Activated naive CD4-positive, alpha-beta T cell treated with anti-CD3 and anti-CD28 coated beads, Interleukin-2, amount 50 U/mL, for 72 hours (primary cell): Measurements from ENCODE around the gene GMDS. TPM values are rescaled to one million over a fixed set of nuclear protein-coding genes. Genes with fewer than 3 reads are reported as not detected.

ENCODE experiments used
- ATAC-seq, 2 donors: fragments of 150-1000 bp; cut with Tn5 transposase; 2 replicates each; pipeline ENCODE4 v1.10.0; 2021; ENCODE audit warnings: mild to moderate bottlenecking in 2 of 2, moderate library complexity in 2 of 2
- DNase-seq, 2 donors: peaks; one replicate each; pipeline ENCODE4 v3.0.0; 2021 to 2022; ENCODE audit warnings: low spot score in 2 of 2
- H3K27ac Mint-ChIP-seq, 2 donors: one replicate each; pipeline ENCODE4 v1.8.0; 2022; ENCODE audit warnings: mild to moderate bottlenecking in 2 of 2, mixed read lengths in 2 of 2
- H3K36me3 Mint-ChIP-seq, 2 donors: one replicate each; pipeline ENCODE4 v1.8.0; 2022; ENCODE audit warnings: mixed read lengths in 2 of 2
- H3K9me3 Mint-ChIP-seq, 2 donors: one replicate each; pipeline ENCODE4 v1.8.0; 2022; ENCODE audit warnings: mixed read lengths in 2 of 2
- total RNA-seq, 2 donors: library from RNA; stranded (reverse); gene quantifications; one replicate each; pipeline ENCODE4 v1.2.3, GENCODE V29; 2022

Gene GMDS
- total RNA-seq = 10 to 100 TPM; 23.9 to 37.6 TPM

DNA sequence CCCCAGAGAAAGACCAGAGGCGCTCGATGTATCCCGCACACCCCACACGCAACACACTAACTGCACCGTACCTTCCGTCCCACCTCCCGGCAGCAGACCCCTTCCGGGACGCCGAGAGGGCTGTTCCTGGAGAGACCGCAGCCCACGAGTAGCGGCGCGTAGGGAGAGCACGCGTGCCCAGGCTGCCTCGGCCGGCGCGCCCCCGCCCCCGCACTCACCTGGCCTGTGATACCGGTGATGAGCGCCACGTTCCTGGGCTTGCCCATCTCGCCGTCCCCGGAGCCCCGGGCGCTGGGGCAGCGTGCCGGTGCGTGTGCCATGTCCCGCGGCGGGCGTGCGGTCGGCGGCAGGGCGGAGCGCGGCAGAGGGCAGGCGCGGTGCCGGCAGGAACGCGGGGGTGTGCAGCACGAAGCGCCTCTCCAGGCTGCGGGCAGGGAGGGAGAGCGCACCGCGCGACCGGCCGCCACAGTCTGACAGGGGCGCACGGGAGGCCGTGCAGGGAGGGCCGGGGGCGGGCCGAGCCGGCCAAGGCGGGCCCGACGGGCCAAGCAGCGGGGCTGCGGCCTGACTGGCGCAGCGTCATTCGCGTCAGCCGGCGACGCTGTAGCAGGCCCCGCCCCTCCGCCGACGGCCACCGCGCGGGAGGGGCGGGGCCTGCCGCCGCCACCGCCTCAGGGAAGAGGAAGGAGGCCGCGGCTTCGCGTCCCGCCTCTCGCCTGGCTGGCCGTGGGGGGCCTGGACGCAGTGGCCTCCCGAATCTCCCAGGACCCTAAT is at the start of gene GMDS:
TSS of gene GMDS (minus strand) at position 503 of the 774 bp plus-strand sequence.
- Mint-ChIP-seq H3K9me3 (no peaks in the 10 kb centered on the region), H3K27ac (peak within 1 kb of the TSS; percentile 96 to 97), H3K36me3 (peaks cover 11% of the 10 kb centered on the region in 2 donors)
- peak; percentile 80 to 87 for DNase-seq
- ATAC-seq = peak; percentile 95 to 97

GRCh38 chr6:2285510-2285909 is 40.1 kb upstream of the GMDS start:
- DNase-seq = no peak
- H3K27ac Mint-ChIP-seq = no peak overlapping the region

DNA sequence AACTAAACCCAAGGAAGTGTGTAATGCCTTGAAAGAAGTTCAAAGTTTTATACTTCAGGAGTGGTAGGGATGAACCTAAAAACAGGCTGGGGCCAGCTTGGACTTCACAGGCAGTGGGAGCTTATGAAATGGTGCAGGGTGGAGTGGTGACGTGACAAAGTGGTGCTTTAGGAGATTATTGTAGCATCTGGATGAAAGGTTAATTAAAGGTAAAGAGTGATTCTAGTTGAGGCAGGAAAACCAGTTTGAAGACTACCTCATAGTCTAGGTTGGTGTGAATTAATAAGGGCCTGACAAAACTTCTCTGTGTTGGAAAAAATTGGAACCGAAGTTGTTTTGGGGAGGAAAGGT is 30.5 kb upstream of the GMDS start:
- H3K36me3 Mint-ChIP-seq = peaks cover 44 to 59% of the 10 kb centered on the region in 2 donors
- DNase-seq (no peak), ATAC-seq (no peak)
- peaks cover 15 to 21% of the 10 kb centered on the region in 2 donors for H3K9me3 Mint-ChIP-seq
- H3K27ac Mint-ChIP-seq = peak overlapping the region in 1 of 2 donors; percentile 5

More at GRCh38 chr6:2285510-2285909, 40.1 kb upstream of the GMDS start:
- no peak for ATAC-seq
- Mint-ChIP-seq H3K9me3 (peaks cover 45 to 57% of the 10 kb centered on the region in 2 donors), H3K36me3 (peaks cover 66 to 73% of the 10 kb centered on the region in 2 donors)

GRCh38 chr6:2274981-2275891 is 29.8 kb upstream of the GMDS start:
- DNase-seq (no peak), ATAC-seq (no peak)
- no peak overlapping the region for H3K27ac Mint-ChIP-seq
- peaks cover 9 to 16% of the 10 kb centered on the region in 2 donors for H3K9me3 Mint-ChIP-seq
- H3K36me3 Mint-ChIP-seq = peaks cover 37 to 59% of the 10 kb centered on the region in 2 donors

DNA sequence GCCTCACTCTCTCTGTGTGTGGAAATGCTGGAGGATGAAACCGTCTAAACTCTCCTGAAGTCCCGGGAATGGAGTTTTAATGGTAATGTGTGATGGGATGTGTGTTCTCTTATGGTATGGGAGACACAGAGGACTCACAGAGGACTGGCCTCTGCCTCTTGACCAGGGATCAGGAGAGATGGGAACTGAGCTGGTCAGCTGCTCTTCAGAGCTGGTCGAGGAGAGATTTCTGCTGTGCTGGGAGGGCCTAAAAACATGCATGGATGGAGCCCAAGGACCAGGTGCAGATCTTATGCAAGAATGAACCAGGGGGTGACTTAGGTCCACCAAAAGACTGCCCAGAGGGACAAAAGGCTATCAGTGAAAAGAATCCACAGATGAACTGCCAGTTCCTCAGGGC is 27.3 kb upstream of the GMDS start:
- Mint-ChIP-seq H3K36me3 (peaks cover 19 to 41% of the 10 kb centered on the region in 2 donors), H3K9me3 (no peaks in the 10 kb centered on the region), H3K27ac (peak overlapping the region in 1 of 2 donors; percentile 4)
- DNase-seq = no peak
- ATAC-seq = no peak

- Mint-ChIP-seq H3K36me3 (peaks cover 18 to 38% of the 10 kb centered on the region in 2 donors), H3K9me3 (no peaks in the 10 kb centered on the region), H3K27ac (no peak overlapping the region)
- ATAC-seq = no peak
- no peak for DNase-seq
These were observed 24.6 kb upstream of the GMDS start for GRCh38 chr6:2270054-2270453.

GRCh38 chr6:2266841-2267240 is 21.4 kb upstream of the GMDS start:
- Mint-ChIP-seq H3K27ac (no peak overlapping the region), H3K36me3 (peaks cover 0 to 26% of the 10 kb centered on the region in 2 donors), H3K9me3 (no peaks in the 10 kb centered on the region)
- ATAC-seq = no peak
- DNase-seq = no peak

GRCh38 chr6:2266031-2266795 is 20.8 kb upstream of the GMDS start:
- DNase-seq (no peak), ATAC-seq (no peak)
- Mint-ChIP-seq H3K9me3 (no peaks in the 10 kb centered on the region), H3K27ac (no peak overlapping the region), H3K36me3 (peaks cover 0 to 26% of the 10 kb centered on the region in 2 donors)

DNA sequence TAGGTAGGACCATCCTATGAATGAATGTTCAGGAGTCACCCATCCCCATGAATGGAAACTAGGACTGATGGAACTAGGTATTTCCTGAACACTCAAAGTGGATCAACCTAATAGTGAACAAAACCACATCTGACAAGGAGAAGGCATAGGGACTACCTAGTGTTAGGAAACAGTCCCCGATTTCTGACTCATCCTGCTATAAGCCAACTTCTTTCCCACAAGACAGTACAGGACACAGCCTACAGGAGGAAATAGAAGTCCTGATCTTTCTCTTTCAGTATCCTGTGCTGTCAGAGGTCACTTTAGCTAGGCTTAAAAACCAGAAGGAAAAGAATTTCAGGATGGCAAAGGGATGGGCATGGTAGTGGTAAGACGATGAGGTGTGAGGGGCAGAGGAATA is 19.5 kb upstream of the GMDS start:
- no peak overlapping the region for H3K27ac Mint-ChIP-seq
- H3K9me3 Mint-ChIP-seq = no peaks in the 10 kb centered on the region
- H3K36me3 Mint-ChIP-seq = peaks cover 0 to 14% of the 10 kb centered on the region in 2 donors
- DNase-seq (no peak), ATAC-seq (peak in 1 of 2 donors; percentile 14)

DNA sequence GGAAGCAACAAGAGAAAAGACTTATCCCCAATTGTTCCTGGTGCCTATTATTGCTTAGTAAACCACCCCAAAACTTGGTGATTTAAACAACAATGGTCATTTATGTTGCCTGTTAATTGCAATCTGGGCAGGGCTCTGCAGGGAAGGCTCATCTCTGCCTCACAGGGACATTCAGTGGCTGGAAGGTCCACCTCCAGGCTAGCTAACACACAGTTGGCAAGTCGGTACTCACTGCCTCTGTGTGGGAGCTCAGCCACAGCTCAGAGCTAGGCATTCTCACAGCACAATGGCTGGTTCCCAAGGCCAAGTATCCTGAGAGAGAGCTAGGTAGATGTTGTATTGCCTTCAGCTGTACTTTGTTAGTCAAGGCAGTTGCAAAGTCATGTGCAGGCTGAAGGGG is 18.5 kb upstream of the GMDS start:
- DNase-seq = no peak
- no peaks in the 10 kb centered on the region for H3K9me3 Mint-ChIP-seq
- H3K36me3 Mint-ChIP-seq = peaks cover 0 to 13% of the 10 kb centered on the region in 2 donors
- no peak overlapping the region for H3K27ac Mint-ChIP-seq
- ATAC-seq = no peak

DNA sequence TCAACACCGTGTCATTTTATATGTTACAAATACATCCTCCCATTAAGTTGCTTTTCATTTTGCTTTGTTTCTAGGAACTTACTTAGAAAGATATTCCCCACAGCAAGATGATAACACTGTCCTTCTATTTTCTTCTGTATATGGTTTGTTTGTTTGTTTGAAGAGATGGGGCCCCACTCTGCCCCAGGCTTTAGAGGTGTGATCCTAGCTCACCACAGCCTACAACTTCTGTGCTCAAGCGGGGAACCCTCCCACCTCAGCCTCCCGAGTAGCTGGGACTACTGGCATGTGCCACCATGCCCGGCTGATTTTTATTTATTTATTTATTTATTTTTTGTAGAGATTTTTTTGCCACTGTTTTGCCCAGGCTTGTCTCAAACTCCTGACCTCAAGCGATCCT is 14.2 kb upstream of the GMDS start:
- no peak for DNase-seq
- no peak overlapping the region for H3K27ac Mint-ChIP-seq
- peaks cover 13 to 34% of the 10 kb centered on the region in 2 donors for H3K36me3 Mint-ChIP-seq
- no peak for ATAC-seq
- H3K9me3 Mint-ChIP-seq = peaks cover 0 to 10% of the 10 kb centered on the region in 2 donors

GRCh38 chr6:2259002-2259494 is 13.6 kb upstream of the GMDS start:
- H3K36me3 Mint-ChIP-seq = peaks cover 13 to 39% of the 10 kb centered on the region in 2 donors
- no peak overlapping the region for H3K27ac Mint-ChIP-seq
- peaks cover 0 to 10% of the 10 kb centered on the region in 2 donors for H3K9me3 Mint-ChIP-seq
- DNase-seq = no peak
- no peak for ATAC-seq

- DNase-seq = no peak
- H3K36me3 Mint-ChIP-seq = peaks cover 15 to 42% of the 10 kb centered on the region in 2 donors
- no peak for ATAC-seq
- peaks cover 0 to 10% of the 10 kb centered on the region in 2 donors for H3K9me3 Mint-ChIP-seq
- no peak overlapping the region for H3K27ac Mint-ChIP-seq
These were observed 12.7 kb upstream of the GMDS start for GRCh38 chr6:2258112-2258511.

DNA sequence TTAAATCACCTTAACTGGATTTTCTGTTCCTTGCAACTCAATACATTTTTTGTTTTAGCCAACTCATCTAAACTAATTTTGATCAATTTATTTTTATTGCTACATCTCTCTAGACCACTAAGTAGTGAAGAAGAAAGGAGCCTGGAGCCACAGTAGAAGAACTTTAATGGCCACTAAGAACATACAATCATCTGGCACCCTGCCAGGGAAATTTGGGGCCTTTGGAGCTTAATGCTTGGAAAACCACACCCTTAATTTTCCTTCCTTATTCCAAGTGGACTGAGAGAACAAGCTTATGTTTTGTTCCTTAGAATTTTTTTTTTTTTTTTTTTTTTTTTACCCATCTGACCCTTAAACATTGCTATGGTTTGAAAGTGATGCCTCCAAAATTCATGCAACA is 12.0 kb upstream of the GMDS start:
- Mint-ChIP-seq H3K36me3 (peaks cover 15 to 42% of the 10 kb centered on the region in 2 donors), H3K9me3 (peaks cover 0 to 10% of the 10 kb centered on the region in 2 donors), H3K27ac (no peak overlapping the region)
- no peak for ATAC-seq
- no peak for DNase-seq

GRCh38 chr6:2254747-2255146 is 9.3 kb upstream of the GMDS start:
- Mint-ChIP-seq H3K27ac (no peak overlapping the region), H3K36me3 (peaks cover 15 to 48% of the 10 kb centered on the region in 2 donors), H3K9me3 (peaks cover 0 to 10% of the 10 kb centered on the region in 2 donors)
- ATAC-seq (no peak), DNase-seq (no peak)

- H3K9me3 Mint-ChIP-seq = no peaks in the 10 kb centered on the region
- DNase-seq (no peak), ATAC-seq (no peak)
- H3K36me3 Mint-ChIP-seq = peaks cover 14 to 16% of the 10 kb centered on the region in 2 donors
- no peak overlapping the region for H3K27ac Mint-ChIP-seq
These were observed 3.7 kb upstream of the GMDS start for GRCh38 chr6:2249126-2249525.
